Stimulated activated CD4-positive, alpha-beta T cell treated with anti-CD3 and anti-CD28 coated beads, Interleukin-1b, Interleukin-23, amount 100 ng/mL, for 4 hours (primary cell): Measurements from ENCODE around the gene CDX2.

Experiments
- DNase-seq, 2 donors: peaks; one replicate each; pipeline ENCODE4 v3.0.0-alpha.2; 2020; ENCODE audit warnings: low read depth in 2 of 2

CDX2 gene

DNA sequence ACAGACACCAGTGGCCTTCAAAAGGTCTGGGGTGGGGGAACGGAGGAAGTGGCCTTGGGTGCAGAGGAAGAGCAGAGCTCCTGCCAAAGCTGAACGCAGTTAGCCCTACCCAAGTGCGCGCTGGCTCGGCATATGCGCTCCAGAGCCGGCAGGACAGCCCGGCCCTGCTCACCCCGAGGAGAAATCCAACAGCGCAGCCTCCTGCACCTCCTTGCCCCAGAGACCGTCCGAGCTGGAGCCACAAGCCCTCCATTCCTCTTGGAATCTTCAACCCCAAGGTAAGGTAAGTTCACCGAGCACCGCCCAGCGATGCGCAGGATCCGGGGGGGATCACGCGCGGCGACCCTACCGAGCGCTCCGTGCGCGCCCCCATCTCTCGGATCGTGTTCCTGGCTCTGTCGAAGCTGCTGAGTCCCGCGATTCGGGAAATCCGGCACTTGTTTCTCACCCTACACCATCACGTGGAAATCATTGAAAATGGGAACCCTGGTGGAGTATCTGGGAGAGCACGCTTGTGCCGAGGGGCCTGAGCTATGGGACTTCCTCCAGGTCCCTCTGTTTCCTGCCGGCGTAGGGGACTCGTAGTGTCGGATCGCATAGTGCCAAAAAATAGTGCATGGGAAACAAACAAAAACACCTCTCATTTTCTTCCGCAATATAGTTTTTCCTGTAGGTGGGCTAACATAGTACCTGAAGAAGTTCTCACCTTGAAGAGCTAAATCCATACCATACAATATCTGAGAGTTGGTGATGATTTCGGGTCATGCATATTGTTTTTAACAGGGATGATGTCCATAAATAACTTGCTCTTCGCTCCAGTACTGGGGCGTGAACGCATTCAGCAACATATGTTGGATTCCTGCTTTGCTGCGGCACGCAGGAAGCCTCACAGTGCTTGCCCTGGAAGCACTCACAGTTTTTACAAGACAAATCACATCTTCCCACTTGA, 40.0 kb downstream of the CDX2 start:
- no peak for DNase-seq

DNA sequence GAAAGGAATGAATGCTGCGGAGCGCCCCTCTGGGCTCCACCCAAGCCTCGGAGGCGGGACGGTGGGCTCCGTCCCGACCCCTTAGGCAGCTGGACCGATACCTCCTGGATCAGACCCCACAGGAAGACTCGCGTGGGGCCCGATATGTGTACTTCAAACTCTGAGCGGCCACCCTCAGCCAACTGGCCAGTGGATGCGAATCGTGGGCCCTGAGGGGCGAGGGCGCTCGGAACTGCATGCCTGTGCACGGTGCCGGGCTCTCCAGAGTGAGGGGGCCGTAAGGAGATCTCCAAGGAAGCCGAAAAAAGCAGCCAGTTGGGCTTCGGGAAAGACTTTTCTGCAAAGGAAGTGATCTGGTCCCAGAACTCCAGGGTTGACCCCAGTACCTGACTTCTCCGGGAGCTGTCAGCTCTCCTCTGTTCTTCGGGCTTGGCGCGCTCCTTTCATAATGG, 40.7 kb downstream of the CDX2 start:
- no peak for DNase-seq

DNA sequence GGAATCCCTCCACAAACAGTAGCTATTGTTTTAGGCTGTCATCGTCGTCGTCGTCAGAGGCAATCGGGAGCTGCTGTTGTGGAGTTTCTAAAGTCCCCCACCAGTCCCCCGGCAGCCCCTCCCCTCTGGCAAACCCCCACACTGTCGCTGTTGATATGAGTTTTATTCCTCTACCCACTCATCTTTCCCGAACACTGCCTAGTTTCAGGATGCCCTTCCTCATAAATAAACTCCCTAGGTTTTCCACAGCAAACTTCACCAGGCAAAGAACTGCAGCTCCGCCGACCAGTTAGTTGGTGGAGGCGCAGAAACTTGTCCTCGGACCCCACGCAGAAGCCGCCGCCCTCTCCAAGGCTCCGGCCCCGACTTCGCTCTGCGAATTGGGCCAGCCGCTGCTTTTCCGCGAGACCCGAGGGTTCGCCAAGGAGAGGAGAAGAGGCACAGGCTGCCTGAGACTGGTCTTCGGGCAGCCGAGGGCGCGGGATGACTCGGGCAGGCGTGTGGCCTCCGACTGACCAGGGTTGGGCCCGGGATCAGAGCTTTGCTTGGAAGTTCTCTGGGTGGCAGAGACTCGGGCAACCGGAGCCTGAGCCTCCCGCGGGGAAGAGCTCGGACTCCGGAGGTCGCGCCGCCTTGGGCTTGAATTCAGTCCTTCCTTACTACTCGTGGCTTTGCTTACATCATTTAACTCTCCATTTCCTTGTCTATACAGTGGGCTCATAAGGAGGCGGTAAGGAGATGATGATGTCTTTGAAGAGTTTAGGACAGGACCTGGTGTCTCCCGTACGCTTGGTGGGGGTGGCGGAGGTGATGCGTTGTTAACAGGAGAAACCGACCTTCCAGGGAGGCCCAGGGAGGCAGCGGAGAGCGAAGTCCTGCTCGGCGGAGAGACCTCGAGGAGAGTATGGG, 41.4 kb downstream of the CDX2 start:
- DNase-seq, result no peak

- DNase-seq, result no peak
Observed at GRCh38 chr13:27926644-27927434, 42.3 kb downstream of the CDX2 start.

- no peak for DNase-seq
Observed at GRCh38 chr13:27925220-27925991, 43.7 kb downstream of the CDX2 start.

DNA sequence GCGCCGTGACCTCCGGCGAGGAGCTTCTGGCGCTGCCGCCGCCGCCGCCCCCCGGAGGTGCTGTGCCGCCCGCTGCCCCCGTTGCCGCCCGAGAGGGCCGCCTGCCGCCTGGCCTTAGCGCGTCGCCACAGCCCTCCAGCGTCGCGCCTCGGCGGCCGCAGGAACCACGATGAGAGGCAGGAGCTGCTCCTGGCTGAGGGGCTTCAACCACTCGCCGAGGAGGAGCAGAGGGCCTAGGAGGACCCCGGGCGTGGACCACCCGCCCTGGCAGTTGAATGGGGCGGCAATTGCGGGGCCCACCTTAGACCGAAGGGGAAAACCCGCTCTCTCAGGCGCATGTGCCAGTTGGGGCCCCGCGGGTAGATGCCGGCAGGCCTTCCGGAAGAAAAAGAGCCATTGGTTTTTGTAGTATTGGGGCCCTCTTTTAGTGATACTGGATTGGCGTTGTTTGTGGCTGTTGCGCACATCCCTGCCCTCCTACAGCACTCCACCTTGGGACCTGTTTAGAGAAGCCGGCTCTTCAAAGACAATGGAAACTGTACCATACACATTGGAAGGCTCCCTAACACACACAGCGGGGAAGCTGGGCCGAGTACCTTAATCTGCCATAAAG, 44.5 kb downstream of the CDX2 start:
- no peak for DNase-seq

- no peak for DNase-seq
Observed at GRCh38 chr13:27923794-27924528, 45.2 kb downstream of the CDX2 start.

- no peak for DNase-seq
Observed at GRCh38 chr13:27922883-27923612, 46.1 kb downstream of the CDX2 start.

GRCh38 chr13:27921961-27922882, 46.9 kb downstream of the CDX2 start:
- no peak for DNase-seq

DNA sequence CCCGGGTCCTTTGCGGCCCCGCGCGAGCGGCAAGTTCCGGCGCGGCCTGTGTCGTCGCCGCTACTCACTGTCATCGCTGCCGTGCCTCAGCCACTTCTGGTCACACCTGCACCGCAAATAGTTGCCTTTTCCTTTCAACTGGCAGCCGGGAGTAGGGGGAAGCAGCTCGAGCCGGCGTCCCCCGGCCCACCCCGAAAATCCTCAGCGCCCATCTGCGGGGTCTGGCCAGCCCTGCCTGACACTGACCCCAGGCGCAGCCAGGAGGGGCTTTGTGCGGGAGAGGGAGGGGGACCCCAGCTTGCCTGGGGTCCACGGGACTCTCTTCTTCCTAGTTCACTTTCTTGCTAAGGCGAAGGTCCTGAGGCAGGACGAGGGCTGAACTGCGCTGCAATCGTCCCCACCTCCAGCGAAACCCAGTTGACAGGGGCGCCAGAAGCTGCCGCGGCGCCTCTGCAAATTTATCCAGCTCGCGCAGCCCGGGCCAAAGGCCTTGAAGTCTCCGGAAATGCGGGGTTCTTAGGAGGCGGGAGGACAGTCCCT, 47.6 kb downstream of the CDX2 start:
- no peak for DNase-seq

- no peak for DNase-seq
Observed at GRCh38 chr13:27920677-27921420, 48.3 kb downstream of the CDX2 start.

GRCh38 chr13:27919934-27920676, 49.0 kb downstream of the CDX2 start, which contains the start of gene PDX1:
Gene PDX1 (plus strand): TSS chr13:27920000. CDS start chr13:27920139, 139 bp downstream.
- DNase-seq, result no peak

DNA sequence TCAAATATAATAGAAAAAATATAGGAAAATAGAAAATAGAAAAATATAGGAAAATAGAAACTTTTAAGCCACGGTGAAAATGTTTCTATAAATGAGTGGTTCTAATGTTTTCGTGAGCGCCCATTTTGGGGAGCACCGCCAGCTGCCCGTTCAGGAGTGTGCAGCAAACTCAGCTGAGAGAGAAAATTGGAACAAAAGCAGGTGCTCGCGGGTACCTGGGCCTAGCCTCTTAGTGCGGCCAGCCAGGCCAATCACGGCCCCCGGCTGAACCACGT, 49.5 kb downstream of the CDX2 start:
- DNase-seq, result no peak

GRCh38 chr13:27918918-27919658, 50.0 kb downstream of the CDX2 start:
- no peak for DNase-seq

- DNase-seq, result no peak
Observed at GRCh38 chr13:27918041-27918917, 50.8 kb downstream of the CDX2 start.
